NCI-H2107 treated with DMSO at 0.1 percent for 48 hours (cell line): ENCODE measurements around the gene CASK.
"Not testable (repeated sequence)": the region's sequence is repeated elsewhere in the genome, so short reads cannot be mapped to it uniquely, and the experiment has no call there.

Experiments
- DNase-seq: peaks from one replicate; lab custom pipeline; 2025; ENCODE audit not compliant: unreplicated experiment; lab: John Stamatoyannopoulos, UW

CASK gene

GRCh38 chrX:41655631-41656030, 267.7 kb downstream of the CASK start:
- DNase-seq = no peak

- no peak for DNase-seq
These were observed 268.3 kb downstream of the CASK start for GRCh38 chrX:41655101-41655500.

- DNase-seq = no peak
These were observed 270.2 kb downstream of the CASK start for GRCh38 chrX:41653125-41653524.

GRCh38 chrX:41646201-41646600, 277.2 kb downstream of the CASK start:
- DNase-seq = not testable (repeated sequence)

- DNase-seq = no peak
These were observed 289.1 kb downstream of the CASK start for GRCh38 chrX:41634284-41634683.

- DNase-seq = no peak
These were observed 293.3 kb downstream of the CASK start for GRCh38 chrX:41630091-41630490.

- DNase-seq = no peak
These were observed 293.8 kb downstream of the CASK start for GRCh38 chrX:41629539-41629938.

- no peak for DNase-seq
These were observed 302.1 kb downstream of the CASK start for GRCh38 chrX:41621222-41621723.

- DNase-seq = no peak
These were observed 304.1 kb downstream of the CASK start for GRCh38 chrX:41619221-41619620.

- DNase-seq = no peak
These were observed 306.4 kb downstream of the CASK start for GRCh38 chrX:41616935-41617334.

GRCh38 chrX:41616255-41616654, 307.1 kb downstream of the CASK start:
- no peak for DNase-seq

- no peak for DNase-seq
These were observed 315.1 kb downstream of the CASK start for GRCh38 chrX:41608244-41608643.

GRCh38 chrX:41607264-41607832, 316.0 kb downstream of the CASK start:
- DNase-seq = no peak

- DNase-seq = not testable (repeated sequence)
These were observed 317.3 kb downstream of the CASK start for GRCh38 chrX:41606057-41606456.

- DNase-seq = no peak
These were observed 318.4 kb downstream of the CASK start for GRCh38 chrX:41604766-41605543.

- DNase-seq = no peak
These were observed 319.2 kb downstream of the CASK start for GRCh38 chrX:41604177-41604576.

- DNase-seq = no peak
These were observed 319.8 kb downstream of the CASK start for GRCh38 chrX:41603596-41603995.

- no peak for DNase-seq
These were observed 320.5 kb downstream of the CASK start for GRCh38 chrX:41602816-41603345.

- no peak for DNase-seq
These were observed 323.1 kb downstream of the CASK start for GRCh38 chrX:41600291-41600690.

- no peak for DNase-seq
These were observed 323.8 kb downstream of the CASK start for GRCh38 chrX:41599507-41599906.

- no peak for DNase-seq
These were observed 326.8 kb downstream of the CASK start for GRCh38 chrX:41596596-41596995.

GRCh38 chrX:41594634-41595033, 328.7 kb downstream of the CASK start:
- DNase-seq = no peak
